GM23338 (cell line): ENCODE measurements around the gene OTUD6A.

Experiments
- CTCF ChIP-seq, 2 experiments: fragments of 200-600 bp in 1 of 2; sonication (generic) in 1 of 2; conservative IDR thresholded peaks; 2 replicates each; pipeline versions ENCODE4 v1.5.1 to v1.6.1; 2016 to 2017; ENCODE audit warnings: antibody characterized with exemption in 2 of 2, low read depth in 2 of 2, mild to moderate bottlenecking in 2 of 2, moderate library complexity in 1 of 2
- EZH2 ChIP-seq: fragments of 200-600 bp; sonication (generic); IDR thresholded peaks from one replicate; pipeline ENCODE4 v1.8.0; 2017; ENCODE audit warnings: antibody characterized with exemption, mild to moderate bottlenecking, low read depth; ENCODE audit not compliant: unreplicated experiment
- EZH2phosphoT487 ChIP-seq: fragments of 200-600 bp; sonication (generic); IDR thresholded peaks from one replicate; pipeline ENCODE4 v1.8.1; 2018; ENCODE audit warnings: antibody characterized with exemption; ENCODE audit not compliant: unreplicated experiment
- JUNB ChIP-seq: IDR thresholded peaks from one replicate; pipeline ENCODE4 v1.6.1; 2016; ENCODE audit warnings: antibody characterized with exemption; ENCODE audit not compliant: unreplicated experiment
- POLR2AphosphoS5 ChIP-seq: IDR thresholded peaks from 2 replicates; pipeline ENCODE4 v1.6.1; 2016; ENCODE audit warnings: antibody characterized with exemption, low read depth

- TF ChIP-seq CTCF (conservative IDR thresholded peaks at IDR 0.05; ENCODE audit: low read depth in 2 of 2) (no peak), EZH2 (no peak), EZH2phosphoT487 (no peak), JUNB (no peak), POLR2AphosphoS5 (no peak)
Measured at GRCh38 chrX:70087857-70088630, 25.8 kb downstream of the OTUD6A start.
